T-cell (primary cell): ENCODE results near the gene ARID2. TPM values are rescaled to one million over a fixed set of nuclear protein-coding genes. Genes with fewer than 3 reads are reported as not detected.

Source experiments
- ATAC-seq, 4 experiments: fragments of 200-7000 bp in 3 of 4; fragments of 150-1000 bp in 1 of 4; cut with Tn5 transposase; replicated peaks in 1 of 4; 1 replicate in 3 of 4; 2 replicates in 1 of 4; pipeline ENCODE4 v1.10.0; 2021; ENCODE audit warnings: moderate library complexity in 3 of 4, mild to moderate bottlenecking in 2 of 4, moderate number of reproducible peaks in 1 of 4
- CTCF ChIA-PET, 2 donors: fragments of 300-600 bp; sonication (Branson Sonifier 250); formaldehyde crosslinking; loops; one replicate each; lab custom pipeline; 2022; ENCODE audit warnings: antibody characterized with exemption in 2 of 2; lab: Charles Lee
- POLR2A ChIA-PET, 2 donors: fragments of 300-600 bp; sonication (Branson Sonifier 250); formaldehyde crosslinking; loops; one replicate each; lab custom pipeline; 2022; ENCODE audit warnings: antibody characterized with exemption in 2 of 2; lab: Charles Lee
- DNase-seq, 35 experiments: peaks; one replicate each; pipeline versions ENCODE4 v3.0.0 to v3.0.0-alpha.2; 2013 to 2023
- H3K27ac ChIP-seq: one replicate; pipeline ENCODE4 v1.5.1; 2013; ENCODE audit warnings: low read length
- H3K27me3 ChIP-seq, 2 experiments: replicated peaks in 1 of 2; 1 replicate in 1 of 2; 2 replicates in 1 of 2; pipeline versions ENCODE4 v1.6.1 to v1.7.0; 2013; ENCODE audit warnings: low read length in 1 of 2, mixed read lengths in 1 of 2; ENCODE audit not compliant: control insufficient read depth in 2 of 2, insufficient read depth in 2 of 2; ENCODE audit errors: extremely low read depth in 1 of 2
- H3K36me3 ChIP-seq, 2 donors: 1 replicate in 1 of 2; 2 replicates in 1 of 2; pipeline versions ENCODE4 v1.6.1 to v1.7.0; 2013; ENCODE audit warnings: low read length in 1 of 2; ENCODE audit not compliant: control insufficient read depth in 2 of 2, insufficient read depth in 1 of 2; ENCODE audit errors: extremely low read depth in 1 of 2
- H3K4me1 ChIP-seq, 2 experiments: 1 replicate in 1 of 2; 2 replicates in 1 of 2; pipeline versions ENCODE4 v1.6.1 to v1.7.0; 2013; ENCODE audit warnings: low read length in 2 of 2, mixed read lengths in 1 of 2; ENCODE audit not compliant: insufficient read depth in 2 of 2, control insufficient read depth in 1 of 2; ENCODE audit errors: extremely low read depth in 1 of 2
- H3K4me3 ChIP-seq, 2 donors: 1 replicate in 1 of 2; 2 replicates in 1 of 2; pipeline versions ENCODE4 v1.5.1 to v1.7.0; 2013; ENCODE audit warnings: mild to moderate bottlenecking in 2 of 2, low read length in 1 of 2, moderate library complexity in 1 of 2; ENCODE audit not compliant: control insufficient read depth in 1 of 2; ENCODE audit errors: extremely low read depth in 1 of 2
- H3K9me3 ChIP-seq: 2 replicates; pipeline ENCODE4 v1.7.0; 2013
- H3K27ac Mint-ChIP-seq, 2 donors: one replicate each; pipeline ENCODE4 v1.8.0; 2020 to 2021; ENCODE audit warnings: mild to moderate bottlenecking in 2 of 2, mixed read lengths in 2 of 2
- H3K27me3 Mint-ChIP-seq, 2 donors: one replicate each; pipeline ENCODE4 v1.8.0; 2021 to 2022; ENCODE audit warnings: mixed read lengths in 2 of 2
- H3K36me3 Mint-ChIP-seq: one replicate; pipeline ENCODE4 v1.8.0; 2021; ENCODE audit warnings: mixed read lengths
- H3K4me1 Mint-ChIP-seq, 3 donors: one replicate each; pipeline ENCODE4 v1.8.0; 2020 to 2022; ENCODE audit warnings: mixed read lengths in 3 of 3, mild to moderate bottlenecking in 1 of 3
- H3K4me3 Mint-ChIP-seq, 3 donors: one replicate each; pipeline ENCODE4 v1.8.0; 2020 to 2022; ENCODE audit warnings: mild to moderate bottlenecking in 3 of 3, mixed read lengths in 3 of 3, moderate library complexity in 3 of 3
- H3K9me3 Mint-ChIP-seq, 3 donors: one replicate each; pipeline ENCODE4 v1.8.0; 2020 to 2022; ENCODE audit warnings: mixed read lengths in 3 of 3
- WGBS: methylation state at CpG from one replicate; pipeline ENCODE4 v1.1.5; 2013; ENCODE audit warnings: missing lambda C conversion rate; ENCODE audit not compliant: insufficient coverage; 5-methylcytosine and 5-hydroxymethylcytosine counted together
- total RNA-seq, 35 experiments: library from RNA in 6 of 35; stranded (reverse) in 6 of 35; fragments of 120-200 nt in 1 of 35; gene quantifications; one replicate each; pipeline versions ENCODE4 v1.2.1 to v1.2.4 and lab custom pipeline; 2013 to 2026

The ARID2 gene
- total RNA-seq, 5 donors from 2014 or later (not counting 1 experiment from before 2014, with no cell fraction given), result 40.2 to 67.6 (median 43.7) TPM

- no peaks in the 10 kb centered on the region for H3K9me3 ChIP-seq
- Mint-ChIP-seq H3K4me3 (no peak overlapping the region), H3K9me3 (no peaks in the 10 kb centered on the region), H3K27me3 (no peaks in the 10 kb centered on the region), H3K4me1 (peaks cover 33 to 50% (median 39%) of the 10 kb centered on the region in 3 donors), H3K36me3 (peaks cover 74% of the 10 kb centered on the region), H3K27ac (peak overlapping the region; percentile 39 to 87)
- DNase-seq, result no peak
- H3K4me3 ChIP-seq, result no peak overlapping the region
- H3K4me1 ChIP-seq, result peaks cover 2 to 19% of the 10 kb centered on the region in 2 experiments
- peaks cover 6 to 33% of the 10 kb centered on the region in 2 donors for H3K36me3 ChIP-seq
- no peaks in the 10 kb centered on the region for H3K27me3 ChIP-seq
- 100% methylated on average over 1 of the region's 2 CpGs for WGBS
- ATAC-seq, result no peak
- H3K27ac ChIP-seq, result peak overlapping the region; percentile 30
- ChIA-PET POLR2A (no interaction called here), CTCF (no interaction called here)
Observed at GRCh38 chr12:45880533-45880932, 151.0 kb downstream of the ARID2 start.

- no CpG with 5 or more reads among the region's 1 CpG for WGBS
- CTCF ChIA-PET, result interaction anchor here in 1 of 2 donors (0.7 kb wide), 1 partner anchor 387 kb away, joined by 3 read pairs; no protein-coding TSS in a partner anchor
- no peak overlapping the region for H3K27ac Mint-ChIP-seq
Observed at GRCh38 chr12:45883187-45883586, 153.7 kb downstream of the ARID2 start.

GRCh38 chr12:45886685-45887084 is 157.2 kb downstream of the ARID2 start:
- no peak overlapping the region for H3K27ac Mint-ChIP-seq
- WGBS, result 100% methylated on average over 1 of the region's 1 CpG
- POLR2A ChIA-PET, result no interaction called here

More at GRCh38 chr12:45883187-45883586, 153.7 kb downstream of the ARID2 start:
- Mint-ChIP-seq H3K4me1 (peaks cover 24 to 32% (median 31%) of the 10 kb centered on the region in 3 donors), H3K9me3 (no peaks in the 10 kb centered on the region), H3K36me3 (peaks cover 72% of the 10 kb centered on the region), H3K27me3 (no peaks in the 10 kb centered on the region), H3K4me3 (no peak overlapping the region)
- POLR2A ChIA-PET, result no interaction called here
- DNase-seq (no peak), ATAC-seq (no peak)
- Histone ChIP-seq H3K4me3 (no peak overlapping the region), H3K27me3 (no peaks in the 10 kb centered on the region), H3K9me3 (no peaks in the 10 kb centered on the region), H3K27ac (no peak overlapping the region), H3K36me3 (peaks cover 8 to 38% of the 10 kb centered on the region in 2 donors), H3K4me1 (peaks cover 2 to 13% of the 10 kb centered on the region in 2 experiments)

GRCh38 chr12:45887544-45887943 is 158.0 kb downstream of the ARID2 start:
- no peak for ATAC-seq
- no peak overlapping the region for H3K27ac Mint-ChIP-seq
- no peaks in the 10 kb centered on the region for H3K27me3 Mint-ChIP-seq

More at GRCh38 chr12:45886685-45887084, 157.2 kb downstream of the ARID2 start:
- DNase-seq (no peak), ATAC-seq (no peak)
- Histone ChIP-seq H3K36me3 (peaks cover 6 to 25% of the 10 kb centered on the region in 2 donors), H3K27me3 (no peaks in the 10 kb centered on the region), H3K27ac (no peak overlapping the region), H3K4me3 (no peak overlapping the region), H3K9me3 (no peaks in the 10 kb centered on the region), H3K4me1 (peaks cover 6 to 7% of the 10 kb centered on the region in 2 experiments)
- Mint-ChIP-seq H3K9me3 (no peaks in the 10 kb centered on the region), H3K27me3 (no peaks in the 10 kb centered on the region), H3K4me3 (no peak overlapping the region), H3K36me3 (peaks cover 54% of the 10 kb centered on the region), H3K4me1 (peaks cover 14 to 33% (median 14%) of the 10 kb centered on the region in 3 donors)
- CTCF ChIA-PET, result no interaction called here

GRCh38 chr12:45890276-45890675 is 160.8 kb downstream of the ARID2 start:
- Histone ChIP-seq H3K36me3 (peaks cover 8 to 40% of the 10 kb centered on the region in 2 donors), H3K27me3 (no peaks in the 10 kb centered on the region), H3K4me1 (peaks cover 8 to 28% of the 10 kb centered on the region in 2 experiments), H3K9me3 (no peaks in the 10 kb centered on the region), H3K4me3 (no peak overlapping the region), H3K27ac (no peak overlapping the region)
- DNase-seq (no peak), ATAC-seq (no peak)
- Mint-ChIP-seq H3K27me3 (no peaks in the 10 kb centered on the region), H3K9me3 (no peaks in the 10 kb centered on the region), H3K4me3 (no peak overlapping the region), H3K36me3 (peaks cover 43% of the 10 kb centered on the region), H3K27ac (no peak overlapping the region), H3K4me1 (peaks cover 29 to 56% (median 30%) of the 10 kb centered on the region in 3 donors)
- ChIA-PET CTCF (no interaction called here), POLR2A (no interaction called here)
- no CpG with 5 or more reads among the region's 2 CpGs for WGBS

More at GRCh38 chr12:45887544-45887943, 158.0 kb downstream of the ARID2 start:
- H3K9me3 Mint-ChIP-seq, result no peaks in the 10 kb centered on the region
- Histone ChIP-seq H3K4me1 (peaks cover 6 to 11% of the 10 kb centered on the region in 2 experiments), H3K9me3 (no peaks in the 10 kb centered on the region), H3K36me3 (peaks cover 5 to 25% of the 10 kb centered on the region in 2 donors), H3K4me3 (no peak overlapping the region), H3K27me3 (no peaks in the 10 kb centered on the region), H3K27ac (no peak overlapping the region)
- H3K4me1 Mint-ChIP-seq, result peaks cover 16 to 34% (median 18%) of the 10 kb centered on the region in 3 donors
- no peak overlapping the region for H3K4me3 Mint-ChIP-seq
- WGBS, result no CpG with 5 or more reads among the region's 5 CpGs
- peaks cover 50% of the 10 kb centered on the region for H3K36me3 Mint-ChIP-seq
- ChIA-PET POLR2A (no interaction called here), CTCF (interaction anchor here in 1 of 2 donors (0.6 kb wide), 1 partner anchor 57 kb away, joined by 5 read pairs; no protein-coding TSS in a partner anchor)
- no peak for DNase-seq

GRCh38 chr12:45893240-45893639 is 163.7 kb downstream of the ARID2 start:
- DNase-seq (no peak), ATAC-seq (no peak)
- Histone ChIP-seq H3K36me3 (peaks cover 8 to 39% of the 10 kb centered on the region in 2 donors), H3K4me1 (peaks cover 8 to 32% of the 10 kb centered on the region in 2 experiments), H3K4me3 (no peak overlapping the region), H3K27me3 (no peaks in the 10 kb centered on the region), H3K27ac (no peak overlapping the region), H3K9me3 (no peaks in the 10 kb centered on the region)
- Mint-ChIP-seq H3K27ac (peak overlapping the region in 1 of 2 donors; percentile 52), H3K27me3 (no peaks in the 10 kb centered on the region), H3K4me1 (peaks cover 30 to 58% (median 33%) of the 10 kb centered on the region in 3 donors), H3K36me3 (peaks cover 47% of the 10 kb centered on the region), H3K4me3 (no peak overlapping the region), H3K9me3 (peaks cover 0 to 4% (median 0%) of the 10 kb centered on the region in 3 donors)
- WGBS, result no CpG with 5 or more reads among the region's 4 CpGs
- ChIA-PET CTCF (no interaction called here), POLR2A (interaction anchor here in 1 of 2 donors (0.6 kb wide), 2 partner anchors 14 to 29 kb away, joined by 4 to 11 read pairs; no protein-coding TSS in a partner anchor)
